Kasumi-1 (cell line): ENCODE data around the gene STON2.

Experiments used
- DNase-seq, 2 experiments: peaks; one replicate each; lab custom pipeline; 2025; lab: John Stamatoyannopoulos, UW

STON2 gene

GRCh38 chr14:81423504-81423903 lies 23.4 kb upstream of the STON2 start:
- DNase-seq, result peak; percentile 56 to 65

GRCh38 chr14:81418057-81418790 lies 18.1 kb upstream of the STON2 start:
- no peak for DNase-seq

- no peak for DNase-seq
Measured at GRCh38 chr14:81416981-81417380, 16.9 kb upstream of the STON2 start.

- peak; percentile 90 to 93 for DNase-seq
Measured at GRCh38 chr14:81416194-81416952, 16.2 kb upstream of the STON2 start.

GRCh38 chr14:81415781-81416180 lies 15.7 kb upstream of the STON2 start:
- DNase-seq, result peak in 1 of 2 experiments; percentile 39

GRCh38 chr14:81414123-81414522 lies 14.0 kb upstream of the STON2 start:
- DNase-seq, result no peak

GRCh38 chr14:81412779-81413178 lies 12.7 kb upstream of the STON2 start:
- DNase-seq, result no peak

GRCh38 chr14:81408595-81408994 lies 8.5 kb upstream of the STON2 start:
- DNase-seq, result no peak

- DNase-seq, result peak in 1 of 2 experiments; percentile 10
Measured at GRCh38 chr14:81406863-81407262, 6.7 kb upstream of the STON2 start.

- no peak for DNase-seq
Measured at GRCh38 chr14:81402123-81402495, 2.0 kb upstream of the STON2 start.

- DNase-seq, result peak in 1 of 2 experiments; percentile 6
Measured at GRCh38 chr14:81401420-81402122, 1.4 kb upstream of the STON2 start.

GRCh38 chr14:81400852-81401251 lies 728 bp upstream of the STON2 start:
- no peak for DNase-seq

GRCh38 chr14:81398196-81398891 lies 1.8 kb downstream of the STON2 start:
- DNase-seq, result no peak

GRCh38 chr14:81396113-81396512 lies 4.0 kb downstream of the STON2 start:
- no peak for DNase-seq

GRCh38 chr14:81394739-81395138 lies 5.4 kb downstream of the STON2 start:
- DNase-seq, result no peak

- no peak for DNase-seq
Measured at GRCh38 chr14:81392976-81393643, 7.0 kb downstream of the STON2 start.

GRCh38 chr14:81392052-81392451 lies 8.1 kb downstream of the STON2 start:
- no peak for DNase-seq

GRCh38 chr14:81390696-81391095 lies 9.4 kb downstream of the STON2 start:
- DNase-seq, result no peak

GRCh38 chr14:81388336-81388735 lies 11.8 kb downstream of the STON2 start:
- DNase-seq, result no peak

- DNase-seq, result no peak
Measured at GRCh38 chr14:81386290-81386745, 13.8 kb downstream of the STON2 start.

GRCh38 chr14:81385886-81386285 lies 14.2 kb downstream of the STON2 start:
- DNase-seq, result no peak

- DNase-seq, result no peak
Measured at GRCh38 chr14:81385419-81385818, 14.7 kb downstream of the STON2 start.
